IPS DF 6.9 (cell line): ENCODE data around the gene ANKS3.
"Not testable (repeated sequence)": the region's sequence is repeated elsewhere in the genome, so short reads cannot be mapped to it uniquely, and the experiment has no call there.

Source experiments
- DNase-seq: peaks from one replicate; pipeline ENCODE4 v3.0.0-alpha.2; 2013; ENCODE audit warnings: low read depth, low spot score
- H3K27ac ChIP-seq: one replicate; pipeline ENCODE4 v1.5.1; 2013; ENCODE audit warnings: low read length, control low read depth
- H3K27me3 ChIP-seq: 2 replicates; pipeline ENCODE4 v1.6.1; 2013; ENCODE audit warnings: mild to moderate bottlenecking, low read length; ENCODE audit not compliant: control insufficient read depth, insufficient read depth
- H3K36me3 ChIP-seq: 2 replicates; pipeline ENCODE4 v1.6.1; 2013; ENCODE audit warnings: low read length; ENCODE audit not compliant: control insufficient read depth, insufficient read depth
- H3K4me1 ChIP-seq: 2 replicates; pipeline ENCODE4 v1.6.1; 2013; ENCODE audit warnings: low read length; ENCODE audit not compliant: control insufficient read depth, insufficient read depth
- H3K4me3 ChIP-seq: 2 replicates; pipeline ENCODE4 v1.5.1; 2013; ENCODE audit warnings: mild to moderate bottlenecking, low read length
- H3K9me3 ChIP-seq: 2 replicates; pipeline ENCODE4 v1.6.1; 2013; ENCODE audit warnings: low read length, inconsistent platforms; ENCODE audit not compliant: control insufficient read depth, insufficient read depth
- WGBS: extraction: QIAGEN DNeasy Blood & Tissue Kit; methylation state at CpG from one replicate; pipeline ENCODE4 v1.1.7; 2013; ENCODE audit warnings: mixed read lengths, missing lambda C conversion rate; ENCODE audit not compliant: insufficient read length, insufficient coverage; 5-methylcytosine and 5-hydroxymethylcytosine counted together

The ANKS3 gene

DNA sequence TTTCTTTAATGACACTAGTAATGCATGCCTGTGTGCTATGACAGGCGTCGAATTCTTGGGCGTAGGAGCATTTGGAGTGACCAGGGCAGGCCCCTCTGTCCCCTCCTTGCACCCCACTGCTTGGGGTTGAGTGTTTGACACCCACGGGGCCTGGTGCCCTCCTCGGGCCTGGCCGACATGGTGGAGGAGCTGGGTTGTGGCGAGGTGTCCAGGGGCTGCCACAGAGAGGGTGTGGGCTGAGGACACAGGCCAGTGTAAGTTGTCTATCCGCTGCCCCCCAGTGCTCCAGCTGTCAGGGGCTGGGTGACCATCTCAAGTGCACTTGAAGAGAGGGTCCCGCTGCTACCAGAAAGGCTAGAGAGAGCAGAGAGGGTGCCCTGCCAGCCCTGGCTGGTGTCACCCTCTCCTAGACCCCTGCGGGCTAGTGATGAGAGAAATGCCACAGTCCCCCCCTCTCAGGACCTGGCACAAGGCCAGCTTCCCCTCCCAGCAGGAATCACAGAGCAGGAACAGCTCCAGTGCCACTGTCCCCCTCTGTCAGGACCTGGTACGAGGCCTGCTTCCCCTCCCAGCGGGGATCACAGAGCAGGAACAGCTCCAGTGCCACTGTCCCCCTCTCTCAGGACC is 79.0 kb downstream of the ANKS3 start:
- H3K36me3 ChIP-seq, result peaks cover 12% of the 10 kb centered on the region
- no peaks in the 10 kb centered on the region for H3K27me3 ChIP-seq
- no peak overlapping the region for H3K27ac ChIP-seq
- H3K4me3 ChIP-seq, result no peak overlapping the region
- DNase-seq, result no peak
- no peaks in the 10 kb centered on the region for H3K9me3 ChIP-seq
- no peaks in the 10 kb centered on the region; the same call in 1 of the 2 replicates for H3K4me1 ChIP-seq
- no CpG with 5 or more reads among the region's 12 CpGs for WGBS

DNA sequence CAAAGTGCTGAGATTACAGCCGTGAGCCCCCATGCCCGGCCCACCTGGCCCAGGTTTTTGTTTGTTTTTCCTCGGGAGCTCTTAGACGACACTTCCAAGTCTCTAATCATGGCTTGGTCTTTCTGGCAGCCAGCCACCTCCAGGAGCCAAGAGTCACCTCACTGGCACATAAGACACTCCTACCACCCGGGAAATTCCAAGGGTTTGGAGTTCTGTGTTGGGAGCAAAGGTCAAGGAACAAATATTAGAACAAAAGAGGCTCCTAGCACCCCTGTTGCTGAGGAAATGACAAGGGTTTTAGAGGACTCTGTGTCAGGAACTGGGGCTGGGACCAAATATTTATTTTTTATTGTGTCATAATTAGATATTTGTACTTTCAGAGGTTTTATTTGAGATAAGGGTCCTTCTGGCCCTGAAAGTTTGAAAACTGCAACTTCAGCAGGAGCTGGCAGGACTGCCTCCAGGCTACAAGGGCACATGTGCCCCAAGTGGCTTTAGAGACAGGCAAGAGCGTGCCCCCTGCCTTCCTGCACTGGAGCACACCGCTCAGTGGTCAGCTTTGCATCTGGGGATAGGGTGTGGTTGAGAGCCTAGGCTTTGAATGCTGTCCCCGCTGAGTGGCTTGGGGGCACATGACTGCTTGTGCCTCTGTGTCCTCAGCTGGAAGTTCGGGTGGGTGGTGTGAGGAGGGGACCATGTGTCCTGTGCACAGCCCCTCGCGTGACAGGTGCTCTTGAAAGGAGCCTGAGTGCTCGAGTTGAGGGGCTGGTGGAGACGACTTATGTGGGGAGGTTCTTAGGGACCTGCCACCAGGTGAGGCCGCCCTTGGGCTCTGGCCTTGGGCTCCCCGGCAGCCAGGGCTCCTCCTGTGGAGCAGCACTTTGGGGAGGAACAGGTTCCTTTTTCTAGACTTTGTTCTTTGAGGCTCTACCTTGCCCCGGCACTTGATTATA is 79.8 kb downstream of the ANKS3 start:
- DNase-seq, result no peak
- Histone ChIP-seq H3K36me3 (peaks cover 7% of the 10 kb centered on the region), H3K27ac (no peak overlapping the region), H3K4me3 (no peak overlapping the region), H3K27me3 (no peaks in the 10 kb centered on the region), H3K9me3 (no peaks in the 10 kb centered on the region), H3K4me1 (no peaks in the 10 kb centered on the region; the same call in 1 of the 2 replicates)
- no CpG with 5 or more reads among the region's 16 CpGs for WGBS

DNA sequence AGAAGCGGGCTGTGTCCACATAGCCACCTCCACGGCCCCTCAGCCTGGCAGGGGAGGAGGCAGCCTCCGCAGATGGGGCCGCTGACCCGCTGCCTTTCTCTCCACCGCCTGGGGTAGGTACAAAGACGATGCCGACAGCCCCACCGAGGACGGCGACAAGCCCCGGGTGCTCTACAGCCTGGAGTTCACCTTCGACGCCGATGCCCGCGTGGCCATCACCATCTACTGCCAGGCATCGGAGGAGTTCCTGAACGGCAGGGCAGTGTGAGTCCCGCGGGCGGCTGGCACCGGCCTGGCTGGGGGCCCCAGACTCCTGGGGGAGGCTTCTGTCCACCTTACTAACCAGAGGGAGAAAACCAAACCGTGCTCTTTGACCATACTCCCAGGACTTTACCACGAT is 81.5 kb downstream of the ANKS3 start:
- Histone ChIP-seq H3K27ac (no peak overlapping the region), H3K4me3 (no peak overlapping the region), H3K36me3 (peaks cover 7% of the 10 kb centered on the region), H3K27me3 (no peaks in the 10 kb centered on the region), H3K4me1 (no peaks in the 10 kb centered on the region; the same call in 1 of the 2 replicates), H3K9me3 (no peaks in the 10 kb centered on the region)
- no CpG with 5 or more reads among the region's 25 CpGs for WGBS
- no peak for DNase-seq

DNA sequence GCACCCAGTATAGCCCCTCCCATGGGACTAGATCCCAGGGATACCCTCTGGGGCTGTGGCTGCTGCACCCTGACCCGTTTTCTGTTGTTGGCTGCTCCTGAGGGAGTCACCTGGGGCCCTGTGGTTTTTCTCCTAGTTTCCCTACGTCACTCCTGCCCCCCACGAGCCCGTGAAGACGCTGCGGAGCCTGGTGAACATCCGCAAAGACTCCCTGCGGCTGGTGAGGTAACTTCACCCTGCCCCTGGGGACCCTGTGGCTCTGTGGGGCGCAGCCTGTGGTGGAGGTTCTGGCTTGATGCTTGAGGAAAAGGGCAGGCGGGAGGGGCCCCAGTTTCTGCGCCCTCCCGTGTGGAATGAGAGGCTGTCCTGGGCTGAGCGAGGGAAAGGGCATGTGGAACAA is 82.2 kb downstream of the ANKS3 start:
- Histone ChIP-seq H3K4me1 (no peaks in the 10 kb centered on the region; the same call in 1 of the 2 replicates), H3K27ac (no peak overlapping the region), H3K27me3 (no peaks in the 10 kb centered on the region), H3K9me3 (no peaks in the 10 kb centered on the region), H3K36me3 (peaks cover 7% of the 10 kb centered on the region), H3K4me3 (no peak overlapping the region)
- DNase-seq, result no peak
- no CpG with 5 or more reads among the region's 13 CpGs for WGBS

DNA sequence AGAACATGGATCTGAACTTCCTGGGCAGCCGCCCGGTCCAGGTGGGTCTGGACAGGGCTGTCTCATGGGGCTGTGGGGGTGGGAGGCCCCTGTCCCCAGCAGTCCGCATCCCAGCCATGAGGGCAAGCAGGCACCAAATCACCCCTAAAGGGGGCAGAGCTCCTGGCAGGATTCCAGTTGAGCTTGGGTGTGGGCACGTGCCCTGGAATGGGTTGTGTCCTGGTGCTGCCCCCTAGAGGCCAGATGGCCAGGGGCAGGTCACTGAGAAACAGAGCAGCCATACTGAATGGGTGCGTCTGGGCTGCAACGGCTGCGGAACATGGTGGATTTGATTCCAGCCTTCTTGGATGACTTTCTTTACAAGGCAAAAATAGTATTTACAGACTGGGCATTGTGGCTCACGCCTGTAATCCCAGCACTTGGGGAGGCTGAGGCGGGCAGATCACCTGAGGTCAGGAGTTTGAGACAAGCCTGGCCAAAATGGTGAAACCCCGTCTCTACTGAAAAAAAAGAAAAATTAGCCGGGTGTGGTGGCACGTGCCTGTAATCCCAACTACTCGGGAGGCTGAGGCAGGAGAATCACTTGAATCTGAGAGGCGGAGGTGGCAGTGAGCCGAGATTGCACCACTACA is 83.5 kb downstream of the ANKS3 start:
- peak; percentile 73 for DNase-seq

DNA sequence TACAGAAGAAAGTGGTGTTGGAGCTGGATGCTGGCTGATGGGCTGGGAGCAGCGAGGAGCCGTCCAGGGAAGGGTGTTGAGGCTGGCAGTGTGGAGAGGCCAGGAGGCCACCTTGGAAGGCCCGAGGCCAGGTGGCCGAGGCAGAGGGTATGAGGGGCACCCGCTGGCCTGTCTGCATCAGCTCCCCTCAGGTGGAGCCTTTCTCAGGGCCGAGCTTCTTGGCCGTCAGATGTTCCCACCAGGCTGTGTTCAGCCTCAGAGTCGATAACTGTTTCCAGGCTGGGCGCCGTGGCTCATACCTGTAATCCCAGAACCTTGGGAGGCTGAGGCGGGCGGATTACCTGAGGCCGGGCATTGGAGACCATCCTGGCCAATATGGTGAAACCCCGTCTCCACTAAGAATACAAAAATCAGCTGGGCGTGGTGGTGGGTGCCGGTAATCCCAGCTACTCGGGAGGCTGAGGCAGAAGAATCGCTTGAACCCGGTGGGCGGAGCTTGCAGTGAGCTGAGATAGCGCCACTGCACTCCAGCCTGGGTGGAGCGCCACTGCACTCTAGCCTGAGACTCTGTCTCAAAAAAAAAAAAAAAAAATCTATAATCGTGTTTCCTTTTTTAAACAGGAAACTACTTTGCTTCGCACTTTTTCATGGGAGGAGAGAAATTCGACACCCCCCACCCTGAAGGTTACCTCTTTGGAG is 84.2 kb downstream of the ANKS3 start:
- no CpG with 5 or more reads among the region's 25 CpGs for WGBS
- no peak for DNase-seq
- Histone ChIP-seq H3K27me3 (no peaks in the 10 kb centered on the region), H3K27ac (no peak overlapping the region), H3K9me3 (no peaks in the 10 kb centered on the region), H3K4me1 (no peaks in the 10 kb centered on the region), H3K4me3 (no peak overlapping the region), H3K36me3 (peaks cover 4% of the 10 kb centered on the region)

More for the DNA sequence above, 83.5 kb downstream of the ANKS3 start:
- H3K4me1 ChIP-seq, H3K4me3 ChIP-seq, H3K9me3 ChIP-seq, H3K27me3 ChIP-seq, H3K36me3 ChIP-seq, H3K27ac ChIP-seq: not testable (repeated sequence)
- no CpG with 5 or more reads among the region's 15 CpGs for WGBS

DNA sequence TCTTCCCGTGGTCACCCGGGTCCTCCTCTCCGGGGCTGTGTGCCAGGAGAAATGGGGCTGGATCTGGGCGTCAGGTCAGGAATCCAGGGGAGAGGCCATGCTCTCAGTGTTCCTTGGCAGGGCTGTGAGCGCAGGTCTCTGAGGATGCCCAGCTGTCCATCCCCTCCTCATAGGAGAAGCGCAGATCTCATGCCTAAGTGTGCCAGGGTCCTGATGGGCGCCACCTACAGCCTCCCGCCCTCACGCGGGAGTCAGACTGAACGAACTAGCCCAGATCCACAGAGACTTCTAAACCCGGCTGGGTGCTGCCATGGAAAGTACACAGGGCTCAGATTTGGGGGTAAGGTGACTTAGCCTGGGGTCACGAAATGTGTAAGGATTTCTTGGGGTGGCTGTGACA is 85.2 kb downstream of the ANKS3 start:
- no peaks in the 10 kb centered on the region; the same call in 1 of the 2 replicates for H3K36me3 ChIP-seq
- no CpG with 5 or more reads among the region's 13 CpGs for WGBS
- DNase-seq, result no peak

DNA sequence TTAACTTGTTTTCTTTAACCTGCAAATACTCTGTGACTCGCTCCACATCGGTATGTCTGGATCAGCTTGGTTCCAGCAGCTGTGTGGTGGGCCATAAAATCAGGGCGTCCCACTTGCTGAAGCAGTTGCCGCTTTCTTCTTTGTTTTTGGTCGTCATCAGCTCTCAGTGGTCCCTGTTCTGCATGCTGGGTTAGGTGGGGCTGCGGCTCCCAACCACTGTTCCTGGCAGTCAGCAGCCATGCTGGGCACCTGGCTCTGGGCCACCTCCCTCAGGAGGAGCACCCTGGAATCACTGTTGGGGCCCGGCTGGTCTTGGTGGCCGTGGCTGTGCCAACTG is 86.5 kb downstream of the ANKS3 start:
- Histone ChIP-seq H3K27ac (no peak overlapping the region), H3K27me3 (no peaks in the 10 kb centered on the region), H3K4me1 (no peaks in the 10 kb centered on the region), H3K9me3 (no peaks in the 10 kb centered on the region), H3K36me3 (no peaks in the 10 kb centered on the region; the same call in 1 of the 2 replicates), H3K4me3 (no peak overlapping the region)
- WGBS, result no CpG with 5 or more reads among the region's 8 CpGs
- no peak for DNase-seq

More for the DNA sequence above, 85.2 kb downstream of the ANKS3 start:
- H3K27ac ChIP-seq, result no peak overlapping the region
- no peak overlapping the region for H3K4me3 ChIP-seq
- no peaks in the 10 kb centered on the region for H3K9me3 ChIP-seq
- no peaks in the 10 kb centered on the region for H3K4me1 ChIP-seq
- H3K27me3 ChIP-seq, result no peaks in the 10 kb centered on the region

DNA sequence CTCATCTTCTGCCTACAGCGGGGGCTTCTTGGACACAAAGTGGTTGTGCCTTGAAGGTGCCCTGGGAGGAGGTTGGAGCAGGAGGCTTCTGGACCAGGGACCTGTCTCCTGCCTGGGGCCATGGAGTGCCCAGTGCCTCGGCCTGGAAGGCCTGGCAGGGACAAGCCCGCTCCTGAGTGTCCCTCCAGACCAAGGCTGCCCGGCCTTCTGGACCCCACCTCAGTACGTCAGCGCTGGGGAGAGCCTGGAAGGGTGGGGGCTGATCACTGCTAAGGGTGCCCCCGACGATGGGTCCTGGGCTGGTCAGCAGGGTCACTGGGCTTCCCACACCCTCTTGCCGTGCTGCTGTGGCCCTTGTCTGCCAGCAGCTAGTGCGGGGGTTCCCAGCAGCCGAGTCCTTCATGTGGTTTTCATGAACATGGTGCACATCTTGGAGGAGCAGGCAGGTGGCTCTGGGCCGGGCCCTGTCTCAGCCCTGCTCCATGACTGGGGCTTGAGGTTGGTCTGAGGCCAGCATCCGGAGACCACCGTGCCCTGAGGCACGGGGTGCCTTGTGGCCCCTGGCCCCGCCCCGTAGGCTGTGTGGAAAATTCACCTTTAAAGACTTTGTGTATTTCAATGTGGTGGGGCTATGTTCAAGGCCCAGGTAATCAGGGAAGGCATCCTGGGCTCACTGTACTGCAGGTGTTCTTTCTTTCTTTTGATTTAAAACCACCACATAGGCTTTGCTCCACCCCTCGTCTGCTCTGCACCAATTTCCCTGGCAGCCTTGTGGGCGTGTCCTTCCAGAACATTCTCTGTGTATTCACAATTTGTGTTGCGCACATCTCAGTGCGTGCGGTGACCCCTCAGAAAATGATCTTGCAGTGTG is 87.1 kb downstream of the ANKS3 start:
- Histone ChIP-seq H3K27me3 (no peaks in the 10 kb centered on the region), H3K36me3 (no peaks in the 10 kb centered on the region), H3K4me1 (no peaks in the 10 kb centered on the region), H3K4me3 (no peak overlapping the region), H3K27ac (no peak overlapping the region), H3K9me3 (no peaks in the 10 kb centered on the region)
- WGBS, result no CpG with 5 or more reads among the region's 22 CpGs
- DNase-seq, result no peak
